Neural cell (in vitro differentiated cells): ENCODE results near the gene CAPS. TPM values are rescaled to one million over a fixed set of nuclear protein-coding genes. Genes with fewer than 3 reads are reported as not detected.

Source experiments
- H2AFZ ChIP-seq: fragments of 200-600, 300-800 bp; sonication (generic), shearing (Covaris generic); 2 replicates; pipeline ENCODE4 v1.6.0; 2014; ENCODE audit warnings: low read depth, mild to moderate bottlenecking, antibody characterized with exemption, low read length, moderate library complexity
- H3F3A ChIP-seq: fragments of 200-600 bp; shearing (Covaris generic); 2 replicates; pipeline ENCODE4 v1.6.1; 2016; ENCODE audit warnings: mild to moderate bottlenecking, moderate library complexity, mixed read lengths, antibody characterized with exemption, low read length; ENCODE audit not compliant: insufficient read depth, poor library complexity, severe bottlenecking
- H3K27ac ChIP-seq: fragments of 200-600, 300-800 bp; sonication (generic), shearing (Covaris generic); 2 replicates; pipeline ENCODE4 v1.5.1; 2014; ENCODE audit warnings: mild to moderate bottlenecking, low read length, moderate library complexity
- H3K27me3 ChIP-seq: fragments of 300-800, 200-600 bp; sonication (generic), shearing (Covaris generic); 2 replicates; pipeline ENCODE4 v1.6.0; 2014; ENCODE audit warnings: mild to moderate bottlenecking, low read depth, low read length, moderate library complexity; ENCODE audit not compliant: insufficient read depth
- H3K36me3 ChIP-seq: fragments of 300-800, 200-600 bp; sonication (generic), shearing (Covaris generic); 2 replicates; pipeline ENCODE4 v1.5.1; 2014; ENCODE audit warnings: mild to moderate bottlenecking, antibody characterized with exemption, low read length, moderate library complexity; ENCODE audit not compliant: insufficient read depth
- H3K4me2 ChIP-seq: fragments of 300-800, 200-600 bp; sonication (generic), shearing (Covaris generic); 2 replicates; pipeline ENCODE4 v1.6.0; 2014; ENCODE audit warnings: mild to moderate bottlenecking, low read length
- H3K4me3 ChIP-seq: fragments of 300-800, 200-600 bp; sonication (generic), shearing (Covaris generic); 2 replicates; pipeline ENCODE4 v1.5.1; 2014; ENCODE audit warnings: mild to moderate bottlenecking, low read length, moderate library complexity
- H3K79me2 ChIP-seq: fragments of 200-600 bp; shearing (Covaris generic); replicated peaks from 2 replicates; pipeline ENCODE4 v1.6.0; 2014; ENCODE audit warnings: mild to moderate bottlenecking, low read length, moderate library complexity; ENCODE audit not compliant: insufficient read depth
- H3K9ac ChIP-seq: fragments of 300-800, 200-600 bp; sonication (generic), shearing (Covaris generic); 2 replicates; pipeline ENCODE4 v1.6.1; 2016; ENCODE audit warnings: mild to moderate bottlenecking, low read length, mixed read lengths
- H3K9me2 ChIP-seq: fragments of 200-600 bp; shearing (Covaris generic); 2 replicates; pipeline ENCODE4 v1.6.1; 2016; ENCODE audit warnings: mild to moderate bottlenecking, low read length, mixed read lengths; ENCODE audit not compliant: insufficient read depth
- H3K9me3 ChIP-seq: fragments of 200-600, 300-800 bp; sonication (generic), shearing (Covaris generic); 2 replicates; pipeline ENCODE4 v1.6.1; 2016; ENCODE audit warnings: mild to moderate bottlenecking, mixed run types, low read length, moderate library complexity, mixed read lengths
- H4K20me1 ChIP-seq: fragments of 200-600 bp; shearing (Covaris generic); 2 replicates; pipeline ENCODE4 v1.6.1; 2016; ENCODE audit warnings: mild to moderate bottlenecking, mixed run types; ENCODE audit not compliant: insufficient read depth
- EP300 ChIP-seq: fragments of 450-650 bp; conservative IDR thresholded peaks from 2 replicates; pipeline ENCODE4 v1.6.1; 2014; ENCODE audit warnings: antibody characterized with exemption, mild to moderate bottlenecking, moderate library complexity; ENCODE audit not compliant: poor library complexity, severe bottlenecking
- EZH2 ChIP-seq: fragments of 200-600, 300-800 bp; shearing (Covaris generic), sonication (generic); IDR thresholded peaks from 2 replicates; pipeline ENCODE4 v1.6.1; 2014; ENCODE audit warnings: antibody characterized with exemption, low read length, borderline replicate concordance, mild to moderate bottlenecking; ENCODE audit not compliant: insufficient read depth, poor library complexity, severe bottlenecking
- MXI1 ChIP-seq: fragments of 450-650 bp; conservative IDR thresholded peaks from 2 replicates; pipeline ENCODE4 v1.6.1; 2014; ENCODE audit warnings: antibody characterized with exemption, mild to moderate bottlenecking; ENCODE audit not compliant: poor library complexity, severe bottlenecking
- POLR2AphosphoS5 ChIP-seq: IDR thresholded peaks from 2 replicates; pipeline ENCODE4 v1.6.1; 2012
- RAD21 ChIP-seq: fragments of 450-650 bp; conservative IDR thresholded peaks from 2 replicates; pipeline ENCODE4 v1.6.1; 2014; ENCODE audit warnings: antibody characterized with exemption, mild to moderate bottlenecking, moderate library complexity
- SMC3 ChIP-seq: fragments of 450-650 bp; conservative IDR thresholded peaks from 2 replicates; pipeline ENCODE4 v1.6.1; 2014; ENCODE audit warnings: antibody characterized with exemption, mild to moderate bottlenecking, moderate library complexity; ENCODE audit not compliant: poor library complexity
- TAF1 ChIP-seq: IDR thresholded peaks from 2 replicates; pipeline ENCODE4 v1.6.1; 2012; ENCODE audit warnings: low read depth
- polyA plus RNA-seq: library from polyadenylated mRNA; depleted of rRNA; stranded (reverse); fragments of >200 nt; gene quantifications from 2 replicates; pipeline ENCODE4 v1.2.3, GENCODE V29; 2014
- TF ChIP-seq, protein P1 (sequence below): fragments of 450-650 bp; IDR thresholded peaks from 2 replicates; pipeline ENCODE4 v1.5.1; 2014; ENCODE audit warnings: antibody characterized with exemption, mild to moderate bottlenecking, moderate library complexity; ENCODE audit not compliant: poor library complexity, severe bottlenecking
- TF ChIP-seq, protein P2 (sequence below): IDR thresholded peaks from 2 replicates; pipeline ENCODE4 v1.6.1; 2012; ENCODE audit warnings: borderline replicate concordance

Gene CAPS
- polyA plus RNA-seq, 1 donor from 2014 or later, result 10.5 TPM

DNA sequence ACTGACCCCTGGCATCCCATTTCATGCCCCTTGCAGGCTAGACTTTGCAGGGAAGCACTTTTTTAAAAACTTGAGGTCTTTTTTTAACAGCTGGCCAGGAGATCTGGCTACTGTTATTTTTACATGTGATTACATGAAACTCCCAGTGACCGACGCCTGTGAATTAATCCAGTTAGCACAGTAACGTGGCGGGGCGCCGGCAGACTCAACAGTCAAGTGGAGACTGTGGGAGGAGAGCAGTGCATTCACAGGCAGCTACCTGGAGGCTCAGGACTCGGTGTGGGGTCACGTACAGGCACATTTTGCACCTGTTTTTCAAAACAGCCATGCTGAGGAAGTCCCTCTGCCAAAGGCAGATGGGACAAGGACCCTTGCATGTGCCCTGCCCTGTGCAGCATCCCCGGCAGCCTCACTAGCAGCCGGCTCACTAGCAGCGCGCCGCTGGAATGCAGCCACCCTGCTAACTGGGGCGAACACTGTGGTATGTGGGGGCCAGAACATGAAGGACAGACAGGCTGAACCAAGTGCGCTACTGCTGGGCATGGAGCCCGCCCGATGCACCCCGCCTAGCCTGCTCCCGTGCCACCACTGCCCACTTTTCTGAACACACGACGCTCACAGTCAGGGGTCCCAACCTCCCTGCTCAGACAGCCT lies 18.7 kb downstream of the CAPS start:
- H4K20me1 ChIP-seq, result no peaks in the 10 kb centered on the region
- H2AFZ ChIP-seq, result no peak overlapping the region
- H3K27me3 ChIP-seq, result no peaks in the 10 kb centered on the region
- no peaks in the 10 kb centered on the region for H3F3A ChIP-seq
- H3K9me3 ChIP-seq, result no peaks in the 10 kb centered on the region
- no peak overlapping the region for H3K9ac ChIP-seq
- H3K4me3 ChIP-seq, result no peak overlapping the region
- no peak overlapping the region for H3K27ac ChIP-seq
- H3K79me2 ChIP-seq, result peaks cover under 1% of the 10 kb centered on the region
- TF ChIP-seq EP300 (no peak), EZH2 (no peak), TAF1 (no peak), MXI1 (no peak), SMC3 (no peak)
- TF ChIP-seq, protein P1, sequence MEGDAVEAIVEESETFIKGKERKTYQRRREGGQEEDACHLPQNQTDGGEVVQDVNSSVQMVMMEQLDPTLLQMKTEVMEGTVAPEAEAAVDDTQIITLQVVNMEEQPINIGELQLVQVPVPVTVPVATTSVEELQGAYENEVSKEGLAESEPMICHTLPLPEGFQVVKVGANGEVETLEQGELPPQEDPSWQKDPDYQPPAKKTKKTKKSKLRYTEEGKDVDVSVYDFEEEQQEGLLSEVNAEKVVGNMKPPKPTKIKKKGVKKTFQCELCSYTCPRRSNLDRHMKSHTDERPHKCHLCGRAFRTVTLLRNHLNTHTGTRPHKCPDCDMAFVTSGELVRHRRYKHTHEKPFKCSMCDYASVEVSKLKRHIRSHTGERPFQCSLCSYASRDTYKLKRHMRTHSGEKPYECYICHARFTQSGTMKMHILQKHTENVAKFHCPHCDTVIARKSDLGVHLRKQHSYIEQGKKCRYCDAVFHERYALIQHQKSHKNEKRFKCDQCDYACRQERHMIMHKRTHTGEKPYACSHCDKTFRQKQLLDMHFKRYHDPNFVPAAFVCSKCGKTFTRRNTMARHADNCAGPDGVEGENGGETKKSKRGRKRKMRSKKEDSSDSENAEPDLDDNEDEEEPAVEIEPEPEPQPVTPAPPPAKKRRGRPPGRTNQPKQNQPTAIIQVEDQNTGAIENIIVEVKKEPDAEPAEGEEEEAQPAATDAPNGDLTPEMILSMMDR, result no peak
- H3K4me2 ChIP-seq, result no peak overlapping the region
- H3K36me3 ChIP-seq, result no peaks in the 10 kb centered on the region
- H3K9me2 ChIP-seq, result no peaks in the 10 kb centered on the region

DNA sequence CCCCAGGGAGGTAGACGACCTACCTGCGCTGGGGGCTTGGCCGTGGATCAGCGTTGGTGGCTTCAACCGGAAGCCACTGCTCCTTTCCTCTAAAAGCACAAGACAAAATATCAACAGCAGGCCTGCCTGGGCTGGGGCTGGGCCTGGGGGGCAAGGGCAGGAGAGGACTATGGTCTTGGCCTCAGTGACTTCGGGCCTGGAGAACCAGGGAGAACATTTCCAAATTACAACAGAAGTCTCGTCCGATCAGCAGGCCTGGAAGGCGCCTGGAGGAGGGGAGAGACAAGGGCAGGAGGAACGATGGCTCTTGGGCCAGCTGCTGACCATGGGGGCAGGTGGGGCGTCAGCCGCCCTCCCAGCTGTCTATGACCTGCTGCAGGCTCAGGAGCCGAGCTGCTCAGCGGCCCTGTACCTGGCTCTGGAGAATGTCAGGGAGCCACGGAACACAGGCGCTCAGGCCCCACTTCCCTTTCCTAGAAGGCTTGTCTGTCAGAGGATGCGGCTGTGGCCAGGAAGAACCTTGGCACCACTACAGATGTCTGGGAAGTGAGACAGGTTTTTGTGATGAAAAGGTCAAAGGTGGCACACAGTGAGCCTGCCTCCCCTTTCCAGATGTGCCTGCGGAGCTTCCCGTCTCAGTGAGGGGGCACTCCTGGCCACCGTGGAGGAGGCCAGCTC lies 19.5 kb downstream of the CAPS start:
- Histone ChIP-seq H3K4me3 (no peak overlapping the region), H3K4me2 (no peak overlapping the region), H3K9me3 (no peaks in the 10 kb centered on the region), H3K27me3 (no peaks in the 10 kb centered on the region), H3K9me2 (no peaks in the 10 kb centered on the region), H4K20me1 (no peaks in the 10 kb centered on the region), H3K79me2 (peaks cover 4% of the 10 kb centered on the region), H3K27ac (no peak overlapping the region), H3K36me3 (no peaks in the 10 kb centered on the region), H3F3A (no peaks in the 10 kb centered on the region), H2AFZ (no peak overlapping the region), H3K9ac (no peak overlapping the region)
- TF ChIP-seq MXI1, result no peak
- no peak for TF ChIP-seq EZH2
- TF ChIP-seq, protein P1, result no peak
- TF ChIP-seq, protein P2, sequence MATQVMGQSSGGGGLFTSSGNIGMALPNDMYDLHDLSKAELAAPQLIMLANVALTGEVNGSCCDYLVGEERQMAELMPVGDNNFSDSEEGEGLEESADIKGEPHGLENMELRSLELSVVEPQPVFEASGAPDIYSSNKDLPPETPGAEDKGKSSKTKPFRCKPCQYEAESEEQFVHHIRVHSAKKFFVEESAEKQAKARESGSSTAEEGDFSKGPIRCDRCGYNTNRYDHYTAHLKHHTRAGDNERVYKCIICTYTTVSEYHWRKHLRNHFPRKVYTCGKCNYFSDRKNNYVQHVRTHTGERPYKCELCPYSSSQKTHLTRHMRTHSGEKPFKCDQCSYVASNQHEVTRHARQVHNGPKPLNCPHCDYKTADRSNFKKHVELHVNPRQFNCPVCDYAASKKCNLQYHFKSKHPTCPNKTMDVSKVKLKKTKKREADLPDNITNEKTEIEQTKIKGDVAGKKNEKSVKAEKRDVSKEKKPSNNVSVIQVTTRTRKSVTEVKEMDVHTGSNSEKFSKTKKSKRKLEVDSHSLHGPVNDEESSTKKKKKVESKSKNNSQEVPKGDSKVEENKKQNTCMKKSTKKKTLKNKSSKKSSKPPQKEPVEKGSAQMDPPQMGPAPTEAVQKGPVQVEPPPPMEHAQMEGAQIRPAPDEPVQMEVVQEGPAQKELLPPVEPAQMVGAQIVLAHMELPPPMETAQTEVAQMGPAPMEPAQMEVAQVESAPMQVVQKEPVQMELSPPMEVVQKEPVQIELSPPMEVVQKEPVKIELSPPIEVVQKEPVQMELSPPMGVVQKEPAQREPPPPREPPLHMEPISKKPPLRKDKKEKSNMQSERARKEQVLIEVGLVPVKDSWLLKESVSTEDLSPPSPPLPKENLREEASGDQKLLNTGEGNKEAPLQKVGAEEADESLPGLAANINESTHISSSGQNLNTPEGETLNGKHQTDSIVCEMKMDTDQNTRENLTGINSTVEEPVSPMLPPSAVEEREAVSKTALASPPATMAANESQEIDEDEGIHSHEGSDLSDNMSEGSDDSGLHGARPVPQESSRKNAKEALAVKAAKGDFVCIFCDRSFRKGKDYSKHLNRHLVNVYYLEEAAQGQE, result no peak
- no peak for TF ChIP-seq EP300
- TF ChIP-seq TAF1, result no peak
- no peak for TF ChIP-seq SMC3
- TF ChIP-seq POLR2AphosphoS5, result no peak
- no peak for TF ChIP-seq RAD21
